Loucy (cell line): Measurements from ENCODE around the gene MYCBPAP.

Experiments used
- H2AFZ ChIP-seq: fragments of 200-600 bp; sonication (generic); 2 replicates; pipeline ENCODE4 v1.6.0; 2016; ENCODE audit warnings: antibody characterized with exemption, mild to moderate bottlenecking, low read length, moderate library complexity
- H3F3A ChIP-seq: fragments of 200-600 bp; 2 replicates; pipeline ENCODE4 v1.6.0; 2016; ENCODE audit warnings: antibody characterized with exemption, low read depth, mild to moderate bottlenecking
- H3K27me3 ChIP-seq: fragments of 200-600 bp; sonication (generic); 2 replicates; pipeline ENCODE4 v1.6.1; 2014; ENCODE audit warnings: low read length, mild to moderate bottlenecking; ENCODE audit not compliant: insufficient read depth, poor library complexity, severe bottlenecking
- H3K36me3 ChIP-seq: fragments of 200-600 bp; sonication (generic); 2 replicates; pipeline ENCODE4 v1.6.1; 2016; ENCODE audit warnings: low read length; ENCODE audit not compliant: insufficient read depth
- H3K4me1 ChIP-seq: fragments of 200-600 bp; sonication (generic); 2 replicates; pipeline ENCODE4 v1.5.1; 2014; ENCODE audit warnings: low read length, mild to moderate bottlenecking; ENCODE audit not compliant: insufficient read depth, poor library complexity, severe bottlenecking
- H3K4me2 ChIP-seq: fragments of 200-600 bp; sonication (generic); 2 replicates; pipeline ENCODE4 v1.6.0; 2014; ENCODE audit warnings: antibody characterized with exemption, low read length, low read depth, mild to moderate bottlenecking; ENCODE audit not compliant: poor library complexity, severe bottlenecking
- H3K4me3 ChIP-seq: fragments of 200-600 bp; sonication (generic); 2 replicates; pipeline ENCODE4 v1.5.1; 2014; ENCODE audit warnings: low read length, mild to moderate bottlenecking, mixed read lengths; ENCODE audit not compliant: poor library complexity, severe bottlenecking
- H3K79me2 ChIP-seq: fragments of 200-600 bp; sonication (generic); 2 replicates; pipeline ENCODE4 v1.6.1; 2014; ENCODE audit warnings: low read length; ENCODE audit not compliant: insufficient read depth
- H3K9ac ChIP-seq: fragments of 200-600 bp; sonication (generic); 2 replicates; pipeline ENCODE4 v1.6.0; 2014; ENCODE audit warnings: mild to moderate bottlenecking, low read depth, low read length, moderate library complexity; ENCODE audit not compliant: poor library complexity, severe bottlenecking
- H3K9me2 ChIP-seq: fragments of 200-600 bp; sonication (generic); replicated peaks from 2 replicates; pipeline ENCODE4 v1.6.1; 2016; ENCODE audit warnings: low read depth, low read length, mixed read lengths
- H3K9me3 ChIP-seq: fragments of 200-600 bp; sonication (generic); 2 replicates; pipeline ENCODE4 v1.6.1; 2014; ENCODE audit warnings: mild to moderate bottlenecking, antibody characterized with exemption, low read length, low read depth; ENCODE audit not compliant: insufficient read depth
- H4K20me1 ChIP-seq: fragments of 200-600 bp; sonication (generic); 2 replicates; pipeline ENCODE4 v1.6.0; 2014; ENCODE audit warnings: antibody characterized with exemption, low read length, mild to moderate bottlenecking; ENCODE audit not compliant: insufficient read depth, poor library complexity, severe bottlenecking
- EZH2phosphoT487 ChIP-seq: fragments of 200-600 bp; IDR thresholded peaks from 2 replicates; pipeline ENCODE4 v1.6.1; 2018; ENCODE audit warnings: antibody characterized with exemption, mild to moderate bottlenecking, moderate library complexity, borderline replicate concordance
- TF ChIP-seq, protein P1 (sequence below): fragments of 200-600 bp; sonication (generic); conservative IDR thresholded peaks from 2 replicates; pipeline ENCODE4 v1.5.1; 2014; ENCODE audit warnings: mild to moderate bottlenecking, antibody characterized with exemption, low read length

MYCBPAP gene

DNA sequence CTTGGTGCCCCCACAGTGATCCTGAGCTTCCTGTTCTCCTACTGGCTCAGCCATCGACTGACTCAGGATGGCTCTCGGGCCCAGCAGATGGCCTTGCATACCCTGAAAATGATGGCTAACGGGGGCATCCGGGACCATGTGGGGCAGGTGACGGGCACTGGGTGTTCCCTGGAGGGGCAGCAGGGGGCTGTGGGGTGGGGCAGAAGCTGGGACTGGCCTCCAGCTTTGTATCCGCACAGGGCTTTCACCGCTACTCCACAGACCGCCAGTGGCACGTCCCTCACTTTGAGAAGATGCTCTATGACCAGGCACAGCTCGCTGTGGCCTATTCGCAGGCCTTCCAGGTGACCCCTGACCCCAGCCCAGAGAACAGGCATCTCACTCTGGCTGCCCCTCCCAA lies 41.7 kb downstream of the MYCBPAP start:
- Histone ChIP-seq H3K9me2 (no peaks in the 10 kb centered on the region), H3K4me1 (peaks cover 13% of the 10 kb centered on the region), H3K4me3 (no peak overlapping the region), H3F3A (no peaks in the 10 kb centered on the region), H3K79me2 (peaks cover 16% of the 10 kb centered on the region), H3K27me3 (no peaks in the 10 kb centered on the region), H3K4me2 (no peak overlapping the region), H3K36me3 (no peaks in the 10 kb centered on the region), H3K9ac (no peak overlapping the region), H2AFZ (no peak overlapping the region), H4K20me1 (no peaks in the 10 kb centered on the region), H3K9me3 (no peaks in the 10 kb centered on the region)
- TF ChIP-seq, protein P1, sequence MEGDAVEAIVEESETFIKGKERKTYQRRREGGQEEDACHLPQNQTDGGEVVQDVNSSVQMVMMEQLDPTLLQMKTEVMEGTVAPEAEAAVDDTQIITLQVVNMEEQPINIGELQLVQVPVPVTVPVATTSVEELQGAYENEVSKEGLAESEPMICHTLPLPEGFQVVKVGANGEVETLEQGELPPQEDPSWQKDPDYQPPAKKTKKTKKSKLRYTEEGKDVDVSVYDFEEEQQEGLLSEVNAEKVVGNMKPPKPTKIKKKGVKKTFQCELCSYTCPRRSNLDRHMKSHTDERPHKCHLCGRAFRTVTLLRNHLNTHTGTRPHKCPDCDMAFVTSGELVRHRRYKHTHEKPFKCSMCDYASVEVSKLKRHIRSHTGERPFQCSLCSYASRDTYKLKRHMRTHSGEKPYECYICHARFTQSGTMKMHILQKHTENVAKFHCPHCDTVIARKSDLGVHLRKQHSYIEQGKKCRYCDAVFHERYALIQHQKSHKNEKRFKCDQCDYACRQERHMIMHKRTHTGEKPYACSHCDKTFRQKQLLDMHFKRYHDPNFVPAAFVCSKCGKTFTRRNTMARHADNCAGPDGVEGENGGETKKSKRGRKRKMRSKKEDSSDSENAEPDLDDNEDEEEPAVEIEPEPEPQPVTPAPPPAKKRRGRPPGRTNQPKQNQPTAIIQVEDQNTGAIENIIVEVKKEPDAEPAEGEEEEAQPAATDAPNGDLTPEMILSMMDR: no peak
- no peak for TF ChIP-seq EZH2phosphoT487

DNA sequence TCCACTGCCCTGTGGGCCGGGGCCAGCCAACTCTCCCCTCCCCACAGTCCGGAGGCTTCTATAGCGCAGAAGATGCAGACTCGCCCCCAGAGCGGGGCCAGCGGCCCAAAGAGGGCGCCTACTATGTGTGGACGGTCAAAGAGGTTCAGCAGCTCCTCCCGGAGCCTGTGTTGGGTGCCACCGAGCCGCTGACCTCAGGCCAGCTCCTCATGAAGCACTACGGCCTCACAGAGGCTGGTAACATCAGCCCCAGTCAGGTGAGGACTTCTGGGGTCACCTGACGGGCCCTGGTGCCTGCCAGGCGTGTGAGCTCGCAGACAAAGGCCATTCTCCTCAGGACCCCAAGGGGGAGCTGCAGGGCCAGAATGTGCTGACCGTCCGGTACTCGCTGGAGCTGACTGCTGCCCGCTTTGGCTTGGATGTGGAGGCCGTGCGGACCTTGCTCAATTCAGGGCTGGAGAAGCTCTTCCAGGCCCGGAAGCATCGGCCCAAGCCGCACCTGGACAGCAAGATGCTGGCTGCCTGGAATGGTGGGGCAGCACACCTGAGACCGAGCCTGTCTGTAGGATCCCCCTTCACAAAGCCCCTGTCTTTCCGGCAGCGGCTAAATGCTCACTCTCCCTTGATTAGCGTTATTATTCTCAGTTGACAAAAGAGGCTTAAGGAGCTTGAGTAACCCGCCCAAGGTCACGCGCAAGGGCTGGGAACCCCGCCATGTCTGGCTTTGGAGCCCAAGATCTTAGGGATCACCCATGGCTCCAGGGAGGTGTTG lies 42.6 kb downstream of the MYCBPAP start:
- Histone ChIP-seq H3K36me3 (no peaks in the 10 kb centered on the region), H3K9me2 (no peaks in the 10 kb centered on the region), H3K4me1 (peaks cover 13% of the 10 kb centered on the region), H3K9me3 (no peaks in the 10 kb centered on the region), H3K9ac (no peak overlapping the region), H4K20me1 (no peaks in the 10 kb centered on the region), H3K4me2 (no peak overlapping the region), H3K27me3 (no peaks in the 10 kb centered on the region), H2AFZ (no peak overlapping the region), H3F3A (no peaks in the 10 kb centered on the region), H3K79me2 (peaks cover 16% of the 10 kb centered on the region), H3K4me3 (no peak overlapping the region)
- TF ChIP-seq, protein P1: peak; percentile 67
- no peak for TF ChIP-seq EZH2phosphoT487

DNA sequence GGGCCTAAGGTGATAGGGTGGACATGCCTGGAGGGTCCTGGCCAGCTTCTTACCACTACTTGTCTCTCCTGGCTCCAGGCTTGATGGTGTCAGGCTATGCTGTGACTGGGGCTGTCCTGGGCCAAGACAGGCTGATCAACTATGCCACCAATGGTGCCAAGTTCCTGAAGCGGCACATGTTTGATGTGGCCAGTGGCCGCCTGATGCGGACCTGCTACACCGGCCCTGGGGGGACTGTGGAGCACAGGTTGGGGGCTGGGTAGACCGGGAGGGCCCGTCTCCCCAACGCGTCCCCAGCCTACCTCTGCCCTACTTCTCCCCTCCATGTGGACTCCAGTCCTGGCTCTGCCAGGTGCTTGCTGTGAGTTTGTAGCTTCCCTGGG lies 43.2 kb downstream of the MYCBPAP start:
- no peaks in the 10 kb centered on the region for H3K36me3 ChIP-seq
- no peaks in the 10 kb centered on the region for H3F3A ChIP-seq
- no peak overlapping the region for H2AFZ ChIP-seq
- TF ChIP-seq, protein P1: no peak
- TF ChIP-seq EZH2phosphoT487: no peak
- H3K4me2 ChIP-seq: no peak overlapping the region
- no peaks in the 10 kb centered on the region for H4K20me1 ChIP-seq
- H3K27me3 ChIP-seq: no peaks in the 10 kb centered on the region
- H3K9me2 ChIP-seq: no peaks in the 10 kb centered on the region
- H3K79me2 ChIP-seq: peaks cover 16% of the 10 kb centered on the region
- no peaks in the 10 kb centered on the region for H3K9me3 ChIP-seq
- H3K9ac ChIP-seq: no peak overlapping the region
- H3K4me3 ChIP-seq: no peak overlapping the region
- H3K4me1 ChIP-seq: peaks cover 13% of the 10 kb centered on the region
